ENCODE results near the gene PIEZO1. TPM values are rescaled to one million over a fixed set of nuclear protein-coding genes. Genes with fewer than 3 reads are reported as not detected.
A peak's percentile ranks its signal among the peaks of the same experiment; 100 is the strongest.

PIEZO1 gene
- total RNA-seq, 1 donor from 2014 or later: 208 TPM

DNA sequence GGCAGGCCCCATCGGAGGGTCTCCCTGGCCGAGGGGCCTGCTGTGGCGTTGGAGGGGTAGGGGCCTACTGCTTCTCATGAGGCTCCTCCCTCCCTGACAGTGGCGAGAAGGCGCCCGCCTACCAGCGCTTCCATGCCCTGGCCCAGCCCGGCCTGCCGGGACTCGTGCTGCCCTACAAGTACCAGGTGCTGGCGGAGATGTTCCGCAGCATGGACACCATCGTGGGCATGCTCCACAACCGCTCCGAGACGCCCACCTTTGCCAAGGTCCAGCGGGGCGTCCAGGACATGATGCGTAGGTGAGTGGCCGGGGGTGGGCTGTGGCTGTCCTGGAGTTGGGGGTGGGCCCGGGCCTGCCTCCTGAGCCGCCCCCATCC is 20.3 kb upstream of the PIEZO1 start:
- H3K4me3 Mint-ChIP-seq (ENCODE audit: unreplicated experiment): no peak overlapping the region
- peaks cover 7% of the 10 kb centered on the region for H3K4me1 Mint-ChIP-seq (ENCODE audit: low read depth)
- no peaks in the 10 kb centered on the region for H3K36me3 Mint-ChIP-seq (ENCODE audit: low read depth)
- no peaks in the 10 kb centered on the region for H3K27me3 Mint-ChIP-seq (ENCODE audit: low read depth)
- no peaks in the 10 kb centered on the region for H3K9me3 Mint-ChIP-seq (ENCODE audit: low read depth)
- no peak for DNase-seq (ENCODE audit: low spot score)
- no peak overlapping the region for H3K27ac Mint-ChIP-seq (ENCODE audit: unreplicated experiment)
- no peak for TF ChIP-seq CTCF (IDR thresholded peaks at IDR 0.05)

DNA sequence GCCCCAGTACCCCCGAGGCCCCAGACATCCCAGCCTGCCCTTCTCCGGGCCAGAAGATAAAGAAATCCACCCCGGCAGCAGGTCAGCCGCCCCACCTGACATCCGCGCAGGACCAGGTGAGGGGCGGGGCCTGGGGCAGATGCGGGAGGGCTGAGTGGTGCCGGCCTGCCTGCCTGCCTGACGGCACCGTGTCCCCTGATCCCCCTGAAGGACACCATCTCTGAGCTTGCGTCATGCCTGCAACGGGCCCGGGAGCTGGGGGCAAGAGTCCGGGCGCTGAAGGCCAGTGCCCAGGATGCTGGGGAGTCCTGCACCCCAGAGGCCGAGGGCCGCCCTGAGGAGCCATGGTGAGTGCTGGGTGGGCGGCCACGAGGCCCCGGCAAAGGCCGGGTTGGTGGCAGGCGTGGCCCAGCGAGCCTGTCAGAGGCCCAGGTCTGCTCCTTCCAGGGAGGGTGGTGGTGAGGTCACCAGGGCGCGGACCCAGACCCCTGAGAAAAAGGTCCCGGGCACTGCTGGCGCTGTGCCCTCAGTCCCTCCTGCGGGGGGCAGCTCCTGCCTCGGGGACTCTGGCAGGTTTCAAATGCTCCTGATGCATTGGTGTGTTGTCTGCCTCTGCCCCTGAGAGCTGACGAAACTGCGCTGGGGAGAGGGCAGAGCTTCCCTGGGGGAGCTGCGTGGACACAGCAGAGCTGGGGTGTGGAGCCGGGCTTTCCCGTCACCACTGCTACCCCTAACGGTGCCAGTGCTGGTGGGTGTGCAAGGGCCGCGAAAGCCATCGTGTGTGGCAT is 19.7 kb upstream of the PIEZO1 start:
- Mint-ChIP-seq H3K27ac (ENCODE audit: unreplicated experiment) (no peak overlapping the region), H3K9me3 (ENCODE audit: low read depth) (no peaks in the 10 kb centered on the region), H3K27me3 (ENCODE audit: low read depth) (no peaks in the 10 kb centered on the region), H3K4me3 (ENCODE audit: unreplicated experiment) (peak overlapping the region; percentile 62), H3K36me3 (ENCODE audit: low read depth) (no peaks in the 10 kb centered on the region), H3K4me1 (ENCODE audit: low read depth) (peaks cover 3% of the 10 kb centered on the region)
- DNase-seq (ENCODE audit: low spot score): no peak
- no peak for TF ChIP-seq CTCF (IDR thresholded peaks at IDR 0.05)

GRCh38 chr16:88804173-88804551 is 19.1 kb upstream of the PIEZO1 start:
- Mint-ChIP-seq H3K36me3 (ENCODE audit: low read depth) (no peaks in the 10 kb centered on the region), H3K9me3 (ENCODE audit: low read depth) (no peaks in the 10 kb centered on the region), H3K4me1 (ENCODE audit: low read depth) (peaks cover 3% of the 10 kb centered on the region), H3K4me3 (ENCODE audit: unreplicated experiment) (peak overlapping the region; percentile 62), H3K27me3 (ENCODE audit: low read depth) (no peaks in the 10 kb centered on the region), H3K27ac (ENCODE audit: unreplicated experiment) (no peak overlapping the region)
- no peak for DNase-seq (ENCODE audit: low spot score)
- TF ChIP-seq CTCF (IDR thresholded peaks at IDR 0.05): no peak

- peak within 1 kb of the TSS; percentile 17 for H3K27ac Mint-ChIP-seq (ENCODE audit: unreplicated experiment)
- no peak for DNase-seq (ENCODE audit: low spot score)
- H3K9me3 Mint-ChIP-seq (ENCODE audit: low read depth): no peaks in the 10 kb centered on the region
- H3K4me3 Mint-ChIP-seq (ENCODE audit: unreplicated experiment): peak within 1 kb of the TSS; percentile 79
- H3K27me3 Mint-ChIP-seq (ENCODE audit: low read depth): no peaks in the 10 kb centered on the region
- H3K4me1 Mint-ChIP-seq (ENCODE audit: low read depth): peaks cover 3% of the 10 kb centered on the region
- H3K36me3 Mint-ChIP-seq (ENCODE audit: low read depth): no peaks in the 10 kb centered on the region
- no peak for TF ChIP-seq CTCF (IDR thresholded peaks at IDR 0.05)
These were observed 18.4 kb upstream of the PIEZO1 start, which contains the start of gene CDT1 for GRCh38 chr16:88803264-88803987. CDT1 (plus strand) TSS chr16:88803789; CDS start chr16:88803832, 43 bp downstream.

- TF ChIP-seq CTCF (IDR thresholded peaks at IDR 0.05): no peak
- Mint-ChIP-seq H3K27ac (ENCODE audit: unreplicated experiment) (no peak overlapping the region), H3K9me3 (ENCODE audit: low read depth) (no peaks in the 10 kb centered on the region), H3K27me3 (ENCODE audit: low read depth) (no peaks in the 10 kb centered on the region), H3K4me1 (ENCODE audit: low read depth) (peaks cover 3% of the 10 kb centered on the region), H3K4me3 (ENCODE audit: unreplicated experiment) (no peak overlapping the region), H3K36me3 (ENCODE audit: low read depth) (no peaks in the 10 kb centered on the region)
- no peak for DNase-seq (ENCODE audit: low spot score)
These were observed 15.2 kb upstream of the PIEZO1 start for GRCh38 chr16:88800277-88800592.

Measured in chondrocyte (in vitro differentiated cells).